Vein endothelial cell (primary cell): ENCODE data around the gene HFE. TPM values are rescaled to one million over a fixed set of nuclear protein-coding genes. Genes with fewer than 3 reads are reported as not detected.

Experiments
- total RNA-seq: library from RNA; depleted of rRNA; stranded (reverse); fragments of >200 nt; gene quantifications from 2 replicates; pipeline ENCODE4 v1.2.3, GENCODE V29; 2012

Gene HFE, protein sequence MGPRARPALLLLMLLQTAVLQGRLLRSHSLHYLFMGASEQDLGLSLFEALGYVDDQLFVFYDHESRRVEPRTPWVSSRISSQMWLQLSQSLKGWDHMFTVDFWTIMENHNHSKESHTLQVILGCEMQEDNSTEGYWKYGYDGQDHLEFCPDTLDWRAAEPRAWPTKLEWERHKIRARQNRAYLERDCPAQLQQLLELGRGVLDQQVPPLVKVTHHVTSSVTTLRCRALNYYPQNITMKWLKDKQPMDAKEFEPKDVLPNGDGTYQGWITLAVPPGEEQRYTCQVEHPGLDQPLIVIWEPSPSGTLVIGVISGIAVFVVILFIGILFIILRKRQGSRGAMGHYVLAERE
- total RNA-seq, result 3.3 TPM in 2 replicates

GRCh38 chr6:26087284-26088115, at the start of gene HFE:
Gene HFE, plus strand, starts transcription at chr6:26087429. Its CDS starts 12 bp downstream, at chr6:26087441.

Other genes starting within 250 kb of the HFE start
- not detected in 2 replicates for gene SLC17A3, start 213.2 kb upstream of the HFE start, total RNA-seq
- gene SLC17A2, start 156.7 kb upstream of the HFE start, total RNA-seq, result not detected in 2 replicates
- gene TRIM38, start 124.6 kb upstream of the HFE start, total RNA-seq, result 9.1 and 11.8 TPM in 2 replicates